Stimulated activated effector memory CD8-positive, alpha-beta T cell treated with anti-CD3 and anti-CD28 coated beads, Interleukin-12 subunit alpha, Interleukin-12 subunit beta, amount 100 ng/mL, for 72 hours (primary cell): ENCODE results near the gene NARF.
"Not testable (repeated sequence)": the region's sequence is repeated elsewhere in the genome, so short reads cannot be mapped to it uniquely, and the experiment has no call there.

ENCODE experiments used
- ATAC-seq: fragments of 150-1000 bp; cut with Tn5 transposase; 2 replicates; pipeline ENCODE4 v1.10.0; 2021
- DNase-seq, 2 donors: peaks; one replicate each; pipeline ENCODE4 v3.0.0; 2021 to 2022; ENCODE audit warnings: low spot score in 2 of 2
- H3K27ac Mint-ChIP-seq: one replicate; pipeline ENCODE4 v1.8.0; 2022; ENCODE audit warnings: mild to moderate bottlenecking, mixed read lengths
- H3K36me3 Mint-ChIP-seq: one replicate; pipeline ENCODE4 v1.8.0; 2022; ENCODE audit warnings: mild to moderate bottlenecking, mixed read lengths
- H3K4me1 Mint-ChIP-seq: one replicate; pipeline ENCODE4 v1.8.0; 2022; ENCODE audit warnings: mixed read lengths
- H3K4me3 Mint-ChIP-seq: one replicate; pipeline ENCODE4 v1.8.0; 2022; ENCODE audit warnings: mild to moderate bottlenecking, mixed read lengths
- H3K9me3 Mint-ChIP-seq: one replicate; pipeline ENCODE4 v1.8.0; 2022; ENCODE audit warnings: mixed read lengths

Gene NARF

GRCh38 chr17:82458179-82458884 is at the start of gene NARF:
Gene NARF, plus strand, starts transcription at chr17:82458741. Its CDS starts 63 bp downstream, at chr17:82458804.
- peak; percentile 98 for ATAC-seq
- H3K27ac Mint-ChIP-seq = peak within 1 kb of the TSS; percentile 96
- DNase-seq = peak; percentile 91 to 97
- peak within 1 kb of the TSS; percentile 90 for H3K4me3 Mint-ChIP-seq
- H3K36me3 Mint-ChIP-seq = peaks cover 61% of the 10 kb centered on the region
- H3K4me1 Mint-ChIP-seq = peaks cover 41% of the 10 kb centered on the region
- H3K9me3 Mint-ChIP-seq = no peaks in the 10 kb centered on the region

GRCh38 chr17:82408938-82409318 is 49.6 kb upstream of the NARF start:
- no peak overlapping the region for H3K27ac Mint-ChIP-seq
- DNase-seq (no peak), ATAC-seq (no peak)
- H3K4me3 Mint-ChIP-seq = no peak overlapping the region
- peaks cover 7% of the 10 kb centered on the region for H3K4me1 Mint-ChIP-seq
- H3K9me3 Mint-ChIP-seq = no peaks in the 10 kb centered on the region
- H3K36me3 Mint-ChIP-seq = peaks cover 47% of the 10 kb centered on the region

GRCh38 chr17:82410014-82410716 is 48.4 kb upstream of the NARF start:
- no peak for ATAC-seq
- peaks cover 54% of the 10 kb centered on the region for H3K36me3 Mint-ChIP-seq
- DNase-seq = no peak
- H3K9me3 Mint-ChIP-seq = no peaks in the 10 kb centered on the region
- H3K27ac Mint-ChIP-seq = no peak overlapping the region
- peaks cover 17% of the 10 kb centered on the region for H3K4me1 Mint-ChIP-seq
- no peak overlapping the region for H3K4me3 Mint-ChIP-seq

- ATAC-seq (no peak), DNase-seq (no peak)
- peaks cover 23% of the 10 kb centered on the region for H3K4me1 Mint-ChIP-seq
- no peak overlapping the region for H3K27ac Mint-ChIP-seq
- H3K4me3 Mint-ChIP-seq = no peak overlapping the region
- peaks cover 46% of the 10 kb centered on the region for H3K36me3 Mint-ChIP-seq
- H3K9me3 Mint-ChIP-seq = no peaks in the 10 kb centered on the region
Measured at GRCh38 chr17:82411396-82412053, 47.0 kb upstream of the NARF start.

GRCh38 chr17:82412081-82412480 is 46.5 kb upstream of the NARF start:
- not testable (repeated sequence) for ATAC-seq, H3K4me3 Mint-ChIP-seq, H3K9me3 Mint-ChIP-seq, DNase-seq, H3K27ac Mint-ChIP-seq
- Mint-ChIP-seq H3K36me3 (peaks cover 45% of the 10 kb centered on the region), H3K4me1 (peaks cover 23% of the 10 kb centered on the region)

- ATAC-seq = no peak
- no peak for DNase-seq
- H3K27ac Mint-ChIP-seq = no peak overlapping the region
- peaks cover 44% of the 10 kb centered on the region for H3K36me3 Mint-ChIP-seq
- no peaks in the 10 kb centered on the region for H3K9me3 Mint-ChIP-seq
- H3K4me3 Mint-ChIP-seq = no peak overlapping the region
- H3K4me1 Mint-ChIP-seq = peaks cover 16% of the 10 kb centered on the region
Measured at GRCh38 chr17:82412535-82413520, 45.7 kb upstream of the NARF start.

GRCh38 chr17:82414548-82415281 is 43.8 kb upstream of the NARF start:
- DNase-seq = peak; percentile 50 to 83
- Mint-ChIP-seq H3K36me3 (peaks cover 35% of the 10 kb centered on the region), H3K4me1 (peaks cover 18% of the 10 kb centered on the region), H3K27ac (no peak overlapping the region), H3K4me3 (no peak overlapping the region), H3K9me3 (no peaks in the 10 kb centered on the region)
- ATAC-seq = peak; percentile 46

GRCh38 chr17:82415336-82415735 is 43.2 kb upstream of the NARF start:
- no peaks in the 10 kb centered on the region for H3K9me3 Mint-ChIP-seq
- H3K36me3 Mint-ChIP-seq = peaks cover 41% of the 10 kb centered on the region
- no peak overlapping the region for H3K4me3 Mint-ChIP-seq
- DNase-seq (no peak), ATAC-seq (no peak)
- no peak overlapping the region for H3K27ac Mint-ChIP-seq
- peaks cover 24% of the 10 kb centered on the region for H3K4me1 Mint-ChIP-seq

- H3K4me3 Mint-ChIP-seq = no peak overlapping the region
Measured at GRCh38 chr17:82415786-82416185, 42.8 kb upstream of the NARF start.

GRCh38 chr17:82416264-82416663 is 42.3 kb upstream of the NARF start:
- H3K4me3 Mint-ChIP-seq = no peak overlapping the region
- H3K27ac Mint-ChIP-seq = no peak overlapping the region
- ATAC-seq (no peak), DNase-seq (no peak)
- peaks cover 50% of the 10 kb centered on the region for H3K36me3 Mint-ChIP-seq
- H3K4me1 Mint-ChIP-seq = peaks cover 24% of the 10 kb centered on the region
- no peaks in the 10 kb centered on the region for H3K9me3 Mint-ChIP-seq

More at GRCh38 chr17:82415786-82416185, 42.8 kb upstream of the NARF start:
- no peaks in the 10 kb centered on the region for H3K9me3 Mint-ChIP-seq
- peaks cover 24% of the 10 kb centered on the region for H3K4me1 Mint-ChIP-seq
- no peak for DNase-seq
- no peak for ATAC-seq
- H3K36me3 Mint-ChIP-seq = peaks cover 45% of the 10 kb centered on the region
- H3K27ac Mint-ChIP-seq = no peak overlapping the region

- DNase-seq (no peak), ATAC-seq (no peak)
- peaks cover 55% of the 10 kb centered on the region for H3K36me3 Mint-ChIP-seq
- peaks cover 24% of the 10 kb centered on the region for H3K4me1 Mint-ChIP-seq
- H3K4me3 Mint-ChIP-seq = no peak overlapping the region
- no peak overlapping the region for H3K27ac Mint-ChIP-seq
- H3K9me3 Mint-ChIP-seq = no peaks in the 10 kb centered on the region
Measured at GRCh38 chr17:82416771-82417170, 41.8 kb upstream of the NARF start.

GRCh38 chr17:82418001-82418986 is 40.2 kb upstream of the NARF start, which contains the start of the genes HEXD and OGFOD3:
Gene HEXD, plus strand, starts transcription at chr17:82418347. Its CDS starts 1,453 bp downstream, at chr17:82419800.
Gene OGFOD3, minus strand, starts transcription at chr17:82418586. Its CDS starts 101 bp downstream, at chr17:82418485.
- no peaks in the 10 kb centered on the region for H3K9me3 Mint-ChIP-seq
- peaks cover 24% of the 10 kb centered on the region for H3K4me1 Mint-ChIP-seq
- H3K36me3 Mint-ChIP-seq = peaks cover 58% of the 10 kb centered on the region
- DNase-seq = peak; percentile 88 to 95
- H3K27ac Mint-ChIP-seq = peak within 1 kb of the TSS; percentile 50
- peak within 1 kb of the TSS; percentile 67 for H3K4me3 Mint-ChIP-seq
- peak; percentile 94 for ATAC-seq

GRCh38 chr17:82419540-82419939 is 39.0 kb upstream of the NARF start:
- no peak for ATAC-seq
- H3K27ac Mint-ChIP-seq = peak overlapping the region; percentile 50

More at GRCh38 chr17:82419540-82419939, 39.0 kb upstream of the NARF start:
- Mint-ChIP-seq H3K9me3 (no peaks in the 10 kb centered on the region), H3K4me1 (peaks cover 23% of the 10 kb centered on the region), H3K36me3 (peaks cover 47% of the 10 kb centered on the region), H3K4me3 (peak overlapping the region; percentile 67)
- no peak for DNase-seq
